ENCODE measurements around the gene SGPL1.

The SGPL1 gene

DNA sequence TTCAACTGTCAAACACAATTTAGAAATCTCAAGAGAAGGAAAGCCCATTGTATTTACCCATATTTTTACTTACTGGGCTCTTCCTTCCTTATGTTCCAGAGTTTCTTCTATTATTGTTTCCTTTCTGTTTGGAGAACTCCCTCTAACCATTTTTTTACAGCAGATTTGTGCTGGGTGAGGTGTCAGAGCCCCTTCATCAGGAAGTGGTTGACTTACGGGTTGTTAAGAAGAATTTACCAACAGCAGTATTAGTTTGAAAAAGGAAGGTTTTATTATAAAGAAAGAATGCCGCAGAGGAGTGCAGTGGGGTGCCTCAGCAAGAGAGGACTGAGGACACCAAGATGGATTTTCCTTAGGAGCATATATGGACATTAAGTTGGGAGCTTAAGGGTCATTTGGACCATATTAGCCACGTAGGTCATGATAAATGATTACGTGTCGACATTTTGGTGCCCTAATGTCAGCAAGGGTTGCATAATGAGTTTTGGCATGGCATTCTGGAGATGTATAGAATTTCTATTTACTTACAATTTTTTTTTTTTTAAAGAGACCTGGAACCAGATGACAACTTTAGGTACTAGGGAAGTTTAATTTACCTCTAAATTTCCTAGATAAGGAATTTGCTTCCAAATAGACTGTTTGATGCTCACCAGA lies 24.2 kb upstream of the SGPL1 start:
- no peak overlapping the region for H3K27ac Mint-ChIP-seq
- no peak overlapping the region for H3K4me3 Mint-ChIP-seq
- H3K27me3 Mint-ChIP-seq = peaks cover 4% of the 10 kb centered on the region
- H3K9me3 Mint-ChIP-seq = no peaks in the 10 kb centered on the region
- H3K36me3 Mint-ChIP-seq (ENCODE audit: low read depth) = no peaks in the 10 kb centered on the region
- H3K4me1 Mint-ChIP-seq (ENCODE audit: low read depth) = peaks cover 20% of the 10 kb centered on the region

DNA sequence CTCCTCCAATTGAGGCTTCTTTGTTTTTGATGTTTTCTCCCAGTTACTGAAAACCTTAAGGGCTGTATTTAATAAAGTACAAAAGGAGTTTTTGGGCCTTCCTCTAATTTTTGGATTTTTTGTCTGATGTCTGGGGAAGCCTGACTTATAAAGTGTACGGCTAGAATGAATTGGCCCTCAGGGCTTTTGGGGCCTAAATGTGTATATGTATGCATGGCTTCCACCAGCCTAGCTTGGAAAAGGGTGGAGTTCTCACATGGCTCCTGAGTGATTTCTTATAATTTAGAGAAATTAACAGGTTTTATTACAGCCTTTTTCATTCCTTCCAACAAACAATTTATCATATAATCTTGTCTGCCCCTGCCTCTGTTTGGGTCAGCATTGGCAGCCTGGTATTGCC lies 20.1 kb upstream of the SGPL1 start:
- H3K36me3 Mint-ChIP-seq (ENCODE audit: low read depth) = no peaks in the 10 kb centered on the region
- no peaks in the 10 kb centered on the region for H3K9me3 Mint-ChIP-seq
- peaks cover 22% of the 10 kb centered on the region for H3K27me3 Mint-ChIP-seq
- H3K27ac Mint-ChIP-seq = no peak overlapping the region
- H3K4me3 Mint-ChIP-seq = no peak overlapping the region
- H3K4me1 Mint-ChIP-seq (ENCODE audit: low read depth) = peaks cover 8% of the 10 kb centered on the region

DNA sequence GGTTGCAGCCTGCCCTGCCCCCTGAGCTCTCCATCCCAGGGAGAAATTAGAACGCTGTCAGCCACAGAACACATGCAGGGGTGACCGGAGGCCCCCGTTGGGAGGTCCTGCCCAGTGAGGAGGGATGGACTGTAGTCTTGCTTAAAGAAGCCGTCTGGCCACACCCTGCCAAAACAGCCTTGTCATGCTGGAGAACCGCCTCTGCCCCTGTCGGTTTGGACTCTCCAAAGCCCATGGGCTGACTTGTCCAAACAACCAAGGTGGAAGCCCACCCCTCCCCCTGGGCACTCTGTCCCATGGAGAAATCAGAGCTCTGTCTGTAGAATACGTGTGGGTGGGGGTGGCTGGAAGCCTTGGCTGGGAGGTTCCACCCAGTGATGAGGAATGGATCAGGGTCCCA lies 17.9 kb upstream of the SGPL1 start:
- peaks cover 25% of the 10 kb centered on the region for H3K27me3 Mint-ChIP-seq
- H3K4me1 Mint-ChIP-seq (ENCODE audit: low read depth) = no peaks in the 10 kb centered on the region
- no peaks in the 10 kb centered on the region for H3K36me3 Mint-ChIP-seq (ENCODE audit: low read depth)
- H3K4me3 Mint-ChIP-seq = no peak overlapping the region
- H3K27ac Mint-ChIP-seq = no peak overlapping the region
- H3K9me3 Mint-ChIP-seq = no peaks in the 10 kb centered on the region

DNA sequence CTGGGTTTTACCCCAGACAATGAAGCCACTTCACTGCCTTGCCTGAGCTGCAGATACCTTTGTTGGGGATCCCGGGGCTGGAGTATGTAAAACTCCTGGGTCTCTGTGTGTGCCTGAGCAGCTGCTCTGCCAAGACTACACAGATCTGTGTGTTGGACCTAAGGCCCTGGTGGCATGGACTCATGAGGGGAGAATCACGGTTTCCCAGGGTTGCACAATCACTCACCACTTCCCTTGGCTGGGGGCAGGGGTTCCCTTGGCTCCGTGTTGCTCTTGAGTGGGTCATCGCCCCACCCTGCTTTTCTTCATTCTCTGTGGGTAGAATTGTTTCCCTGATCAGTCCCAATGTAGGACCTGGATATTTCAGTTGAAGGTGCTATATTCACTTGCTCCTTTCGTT lies 16.6 kb upstream of the SGPL1 start:
- H3K27me3 Mint-ChIP-seq = peaks cover 25% of the 10 kb centered on the region
- H3K9me3 Mint-ChIP-seq = no peaks in the 10 kb centered on the region
- H3K4me3 Mint-ChIP-seq = no peak overlapping the region
- H3K27ac Mint-ChIP-seq = no peak overlapping the region
- H3K36me3 Mint-ChIP-seq (ENCODE audit: low read depth) = no peaks in the 10 kb centered on the region
- no peaks in the 10 kb centered on the region for H3K4me1 Mint-ChIP-seq (ENCODE audit: low read depth)

DNA sequence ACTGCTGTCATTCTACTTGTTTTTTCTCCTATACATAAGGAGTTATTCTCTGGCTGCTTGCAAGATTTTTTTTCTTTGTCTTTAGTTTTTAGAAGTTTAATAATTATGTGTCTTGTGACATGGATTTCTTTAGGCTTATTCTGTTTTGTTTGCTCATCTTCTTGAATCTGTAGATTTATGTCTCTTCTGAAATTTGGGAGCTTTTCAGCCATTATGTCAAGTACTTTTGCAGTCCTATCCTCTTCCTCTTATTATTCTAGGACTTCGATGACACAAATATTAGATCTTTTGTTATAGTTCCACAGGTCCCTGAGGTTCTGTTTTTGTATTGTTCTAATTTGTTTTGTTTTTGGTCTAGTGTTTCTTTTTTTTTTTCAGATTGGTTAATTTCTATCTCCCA lies 13.9 kb upstream of the SGPL1 start:
- H3K27ac Mint-ChIP-seq = no peak overlapping the region
- no peaks in the 10 kb centered on the region for H3K9me3 Mint-ChIP-seq
- H3K36me3 Mint-ChIP-seq (ENCODE audit: low read depth) = no peaks in the 10 kb centered on the region
- H3K27me3 Mint-ChIP-seq = peaks cover 21% of the 10 kb centered on the region
- H3K4me3 Mint-ChIP-seq = no peak overlapping the region
- H3K4me1 Mint-ChIP-seq (ENCODE audit: low read depth) = no peaks in the 10 kb centered on the region

DNA sequence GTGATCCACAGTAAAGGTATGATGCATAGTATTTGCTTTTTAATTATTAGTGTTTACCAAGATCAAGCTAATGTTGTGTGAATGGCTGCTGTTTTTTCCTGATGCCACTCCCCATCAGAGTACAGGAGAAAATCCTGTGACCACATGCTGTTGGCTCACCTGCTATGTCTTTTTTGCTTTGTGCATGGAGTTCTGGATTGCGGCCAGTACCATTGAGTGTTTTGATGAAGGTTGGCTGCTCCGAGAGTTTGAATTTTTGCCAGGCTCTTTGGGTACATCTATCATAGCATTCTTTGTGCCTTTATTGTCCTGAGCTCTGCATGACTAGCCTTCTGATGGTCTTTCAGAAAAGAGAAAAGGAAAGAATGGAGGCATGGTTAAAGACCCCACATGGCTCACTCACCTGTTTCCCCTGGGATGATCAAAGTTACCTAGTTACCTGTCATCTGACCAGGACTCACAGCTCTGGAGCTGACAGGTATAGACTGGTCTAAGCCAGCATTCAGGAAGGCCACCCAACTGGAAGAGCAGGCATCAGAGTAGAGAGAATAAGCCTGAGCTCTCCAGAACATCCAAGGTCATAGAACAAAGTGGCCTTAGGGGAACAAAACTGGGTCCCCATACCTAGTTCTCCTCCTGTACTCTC lies 11.8 kb upstream of the SGPL1 start:
- H3K4me3 Mint-ChIP-seq = no peak overlapping the region
- H3K4me1 Mint-ChIP-seq (ENCODE audit: low read depth) = no peaks in the 10 kb centered on the region

DNA sequence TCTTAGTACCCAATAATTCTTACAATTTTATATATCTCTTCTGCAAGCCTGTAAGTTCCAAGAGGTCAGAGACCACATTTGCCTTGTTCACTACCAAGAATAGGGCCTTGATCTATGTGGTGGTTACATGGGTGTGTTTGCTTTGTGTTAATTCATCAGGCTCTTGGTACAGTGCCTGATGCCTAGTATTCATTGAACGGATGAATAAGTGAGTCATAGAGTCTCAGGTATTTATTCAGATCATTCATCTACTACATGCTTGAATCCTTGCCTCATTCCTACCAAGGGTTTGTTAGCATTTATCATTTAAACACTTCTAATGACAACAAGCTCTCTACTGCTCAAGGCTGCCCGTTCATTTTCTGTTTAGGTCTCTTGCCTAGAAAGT lies 11.3 kb upstream of the SGPL1 start:
- Mint-ChIP-seq H3K4me3 (no peak overlapping the region), H3K27ac (no peak overlapping the region)

More for the DNA sequence above, 11.8 kb upstream of the SGPL1 start:
- H3K36me3 Mint-ChIP-seq (ENCODE audit: low read depth) = no peaks in the 10 kb centered on the region
- H3K27me3 Mint-ChIP-seq = peaks cover 17% of the 10 kb centered on the region
- H3K9me3 Mint-ChIP-seq = no peaks in the 10 kb centered on the region
- no peak overlapping the region for H3K27ac Mint-ChIP-seq

DNA sequence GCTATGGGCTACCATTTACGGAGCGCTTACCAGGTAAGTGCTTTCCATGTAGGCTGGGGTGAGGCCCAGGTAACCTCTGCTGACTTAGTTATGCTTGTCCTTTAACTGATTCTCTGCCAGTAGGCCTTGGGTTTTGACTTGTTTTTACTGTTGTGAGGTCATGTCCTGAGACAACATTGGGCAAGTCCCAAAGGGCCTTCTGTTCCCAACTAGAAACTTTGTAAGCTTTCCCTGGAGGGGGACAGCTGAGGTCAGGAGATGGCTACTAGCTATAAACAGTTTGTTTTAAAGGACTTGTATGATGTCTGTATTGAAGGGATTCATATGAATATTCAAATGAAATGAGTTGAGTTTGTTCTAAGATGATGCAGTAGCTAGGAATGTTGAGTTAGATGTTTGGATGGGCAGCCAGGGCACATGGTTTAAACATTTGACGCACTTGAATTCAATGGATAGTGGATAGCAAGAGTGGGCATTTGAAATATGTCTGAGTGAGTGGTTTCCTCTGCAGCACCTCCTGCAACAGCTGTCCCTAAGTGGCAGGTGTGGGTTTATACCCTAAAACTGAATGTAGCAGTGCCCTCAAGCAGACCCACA lies 10.0 kb upstream of the SGPL1 start:
- Mint-ChIP-seq H3K9me3 (no peaks in the 10 kb centered on the region), H3K27ac (no peak overlapping the region), H3K4me3 (no peak overlapping the region), H3K4me1 (ENCODE audit: low read depth) (no peaks in the 10 kb centered on the region), H3K36me3 (ENCODE audit: low read depth) (no peaks in the 10 kb centered on the region), H3K27me3 (peaks cover 10% of the 10 kb centered on the region)

More for the DNA sequence above, 11.3 kb upstream of the SGPL1 start:
- no peaks in the 10 kb centered on the region for H3K4me1 Mint-ChIP-seq (ENCODE audit: low read depth)
- peaks cover 13% of the 10 kb centered on the region for H3K27me3 Mint-ChIP-seq
- no peaks in the 10 kb centered on the region for H3K9me3 Mint-ChIP-seq
- no peaks in the 10 kb centered on the region for H3K36me3 Mint-ChIP-seq (ENCODE audit: low read depth)

DNA sequence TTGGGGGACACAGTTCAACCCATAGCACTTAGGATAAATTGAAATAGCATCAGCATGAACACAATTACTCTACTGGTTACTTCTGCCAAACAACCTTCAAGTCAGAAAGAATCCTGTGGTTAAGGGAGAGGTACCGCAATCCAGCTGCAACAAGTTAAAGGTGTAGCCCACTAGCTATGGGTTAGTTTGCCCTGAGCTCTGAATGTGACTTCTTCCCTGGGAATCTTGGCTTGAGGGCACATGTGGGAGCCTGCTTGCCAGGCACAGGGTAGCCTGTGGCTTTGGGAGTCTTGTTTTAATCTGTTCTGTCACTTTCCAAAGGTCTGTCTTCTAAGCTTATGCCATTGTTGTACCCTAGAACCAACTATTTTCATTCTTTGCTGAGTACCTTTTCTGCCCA lies 8.9 kb upstream of the SGPL1 start:
- Mint-ChIP-seq H3K36me3 (ENCODE audit: low read depth) (no peaks in the 10 kb centered on the region), H3K9me3 (no peaks in the 10 kb centered on the region), H3K4me3 (no peak overlapping the region), H3K27ac (no peak overlapping the region), H3K27me3 (peaks cover 10% of the 10 kb centered on the region), H3K4me1 (ENCODE audit: low read depth) (no peaks in the 10 kb centered on the region)

DNA sequence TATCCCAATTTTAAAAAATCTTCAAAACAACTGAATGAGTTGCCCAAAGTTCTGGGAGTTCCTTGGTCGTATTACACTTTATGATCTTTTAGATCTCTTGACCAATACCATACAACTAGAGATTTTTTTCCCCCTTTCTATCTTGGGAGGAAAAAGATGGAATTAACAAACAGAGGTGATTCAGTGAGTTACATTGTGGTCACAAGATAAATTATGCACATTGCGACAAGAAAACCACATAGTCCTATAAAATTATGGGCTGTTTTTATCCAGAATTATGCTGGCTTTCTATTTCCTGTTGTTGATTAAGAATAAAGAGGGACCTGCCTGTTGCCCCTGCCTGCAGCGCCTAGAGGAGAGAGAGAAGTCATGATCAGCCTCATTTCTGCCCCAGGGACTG lies 8.2 kb upstream of the SGPL1 start:
- no peaks in the 10 kb centered on the region for H3K36me3 Mint-ChIP-seq (ENCODE audit: low read depth)
- no peaks in the 10 kb centered on the region for H3K4me1 Mint-ChIP-seq (ENCODE audit: low read depth)
- H3K27me3 Mint-ChIP-seq = peaks cover 6% of the 10 kb centered on the region
- no peaks in the 10 kb centered on the region for H3K9me3 Mint-ChIP-seq
- no peak overlapping the region for H3K27ac Mint-ChIP-seq
- H3K4me3 Mint-ChIP-seq = no peak overlapping the region

DNA sequence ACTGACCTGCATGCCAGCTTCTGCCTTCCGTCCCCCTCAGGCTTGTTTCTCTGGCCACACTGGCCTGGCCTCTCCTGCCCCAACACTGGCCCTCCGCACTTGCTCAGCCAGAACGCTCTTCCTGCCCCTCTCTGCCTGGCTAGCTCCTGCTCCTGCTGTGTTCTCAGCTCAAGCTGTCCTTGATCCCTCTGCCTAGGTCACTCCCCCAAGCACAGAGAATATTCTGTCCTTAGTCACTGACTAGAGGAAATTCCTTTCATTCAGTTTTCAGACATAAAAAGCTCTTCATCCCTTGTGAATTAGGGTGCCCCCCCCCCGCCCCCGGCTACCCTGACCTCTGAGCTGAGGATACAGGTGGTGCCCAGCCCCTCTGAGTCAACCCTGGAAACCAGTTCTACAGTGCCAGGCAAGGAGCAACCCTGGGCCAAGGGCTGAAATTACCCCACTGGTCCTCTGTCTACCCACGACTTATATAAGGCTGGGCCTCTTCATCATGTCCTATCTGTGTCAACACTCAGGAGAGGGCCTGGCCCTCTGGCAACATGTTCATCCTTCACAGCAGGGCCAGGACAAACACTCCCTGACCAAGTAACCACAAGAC lies 6.6 kb upstream of the SGPL1 start:
- peaks cover 4% of the 10 kb centered on the region for H3K27me3 Mint-ChIP-seq
- H3K36me3 Mint-ChIP-seq (ENCODE audit: low read depth) = no peaks in the 10 kb centered on the region
- no peak overlapping the region for H3K27ac Mint-ChIP-seq
- H3K9me3 Mint-ChIP-seq = no peaks in the 10 kb centered on the region
- no peak overlapping the region for H3K4me3 Mint-ChIP-seq
- peaks cover 1% of the 10 kb centered on the region for H3K4me1 Mint-ChIP-seq (ENCODE audit: low read depth)

DNA sequence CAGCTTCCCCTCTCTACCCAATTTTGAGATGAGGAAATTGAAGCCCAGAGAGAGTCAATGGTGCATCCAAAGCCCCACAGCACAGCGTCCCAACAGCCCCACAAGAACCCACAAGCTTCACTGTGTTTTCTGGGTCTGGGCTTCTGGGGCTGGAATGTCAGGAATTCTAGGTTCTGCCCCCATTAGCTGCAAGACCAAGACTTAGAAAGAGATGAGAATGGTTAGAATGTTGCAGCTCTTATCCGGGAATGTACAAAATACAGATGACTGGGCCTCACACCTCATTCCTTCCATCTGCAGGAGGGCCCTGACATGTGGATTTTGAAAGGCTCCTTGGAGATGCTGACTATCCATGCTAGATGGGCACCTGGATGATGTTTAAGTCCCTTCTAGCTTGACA lies 6.0 kb upstream of the SGPL1 start:
- Mint-ChIP-seq H3K36me3 (ENCODE audit: low read depth) (no peaks in the 10 kb centered on the region), H3K4me1 (ENCODE audit: low read depth) (peaks cover 5% of the 10 kb centered on the region), H3K9me3 (no peaks in the 10 kb centered on the region), H3K27ac (no peak overlapping the region), H3K27me3 (peaks cover 4% of the 10 kb centered on the region), H3K4me3 (no peak overlapping the region)

DNA sequence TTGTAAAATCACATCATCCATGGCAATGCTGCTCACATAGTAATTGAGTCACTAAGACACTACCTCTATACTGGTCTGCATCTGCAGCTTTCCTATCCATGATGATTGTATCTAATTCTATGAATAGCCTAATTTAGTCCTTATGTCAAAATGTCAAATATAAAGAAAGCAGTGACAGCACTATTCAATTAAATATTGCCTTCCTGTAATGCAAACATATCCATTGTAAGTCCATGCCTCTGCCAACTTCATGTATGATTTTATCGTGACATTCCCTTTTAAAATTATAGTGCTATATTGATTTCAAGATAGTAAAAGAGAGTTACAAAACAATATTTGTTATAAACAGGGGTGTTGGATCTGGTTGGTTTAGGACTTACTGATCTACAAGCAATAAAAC lies 4.8 kb upstream of the SGPL1 start:
- H3K4me1 Mint-ChIP-seq (ENCODE audit: low read depth) = peaks cover 5% of the 10 kb centered on the region

DNA sequence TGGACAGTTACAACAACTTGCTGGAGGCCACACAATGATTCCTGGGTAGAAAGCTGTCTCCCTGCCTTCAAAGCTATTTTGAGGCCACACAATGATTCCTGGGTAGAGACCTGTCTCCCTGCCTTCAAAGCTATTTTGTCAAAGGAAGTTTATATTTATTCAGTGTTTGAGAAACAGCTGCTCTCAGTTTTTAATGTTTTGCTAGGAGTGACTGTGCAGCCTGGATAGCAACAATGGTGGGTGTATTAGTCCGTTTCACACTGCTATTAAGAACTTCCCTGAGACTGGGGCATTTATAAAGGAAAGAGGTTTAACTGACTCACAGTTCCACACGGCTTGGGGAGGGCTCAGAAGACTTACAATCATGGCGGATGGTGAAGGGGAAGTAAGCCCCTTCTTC lies 3.9 kb upstream of the SGPL1 start:
- Mint-ChIP-seq H3K9me3 (no peaks in the 10 kb centered on the region), H3K27ac (no peak overlapping the region), H3K4me3 (no peak overlapping the region), H3K36me3 (ENCODE audit: low read depth) (peaks cover 5% of the 10 kb centered on the region), H3K27me3 (peaks cover 3% of the 10 kb centered on the region), H3K4me1 (ENCODE audit: low read depth) (peaks cover 10% of the 10 kb centered on the region)

More for the DNA sequence above, 4.8 kb upstream of the SGPL1 start:
- peaks cover 4% of the 10 kb centered on the region for H3K27me3 Mint-ChIP-seq
- H3K9me3 Mint-ChIP-seq = no peaks in the 10 kb centered on the region
- H3K27ac Mint-ChIP-seq = no peak overlapping the region
- H3K36me3 Mint-ChIP-seq (ENCODE audit: low read depth) = no peaks in the 10 kb centered on the region
- no peak overlapping the region for H3K4me3 Mint-ChIP-seq

DNA sequence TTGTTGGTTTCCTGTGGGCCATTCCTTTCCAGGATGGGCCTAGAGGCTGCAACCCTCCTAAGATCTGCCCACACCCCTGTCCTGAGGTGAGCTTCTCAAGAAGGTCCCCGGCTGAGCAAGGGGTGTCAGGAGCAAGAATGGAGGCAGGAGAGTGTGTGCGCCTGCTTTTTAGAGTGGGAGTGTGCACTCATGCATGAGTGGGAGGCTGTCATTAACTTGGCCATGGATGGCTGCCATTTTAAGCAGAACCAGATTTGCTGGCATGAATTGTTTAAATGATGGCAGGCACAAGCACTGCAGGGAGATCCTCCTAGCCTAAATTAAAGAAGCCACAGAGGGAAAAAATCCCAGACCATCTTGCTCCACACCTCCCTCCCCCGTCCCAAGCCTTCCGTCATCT lies 2.9 kb upstream of the SGPL1 start:
- Mint-ChIP-seq H3K9me3 (no peaks in the 10 kb centered on the region), H3K4me1 (ENCODE audit: low read depth) (peaks cover 19% of the 10 kb centered on the region)

More for the DNA sequence above, 2.9 kb upstream of the SGPL1 start:
- H3K27me3 Mint-ChIP-seq = no peaks in the 10 kb centered on the region
- no peak overlapping the region for H3K4me3 Mint-ChIP-seq
- H3K27ac Mint-ChIP-seq = no peak overlapping the region
- H3K36me3 Mint-ChIP-seq (ENCODE audit: low read depth) = peaks cover 11% of the 10 kb centered on the region

Data from stimulated activated naive CD8-positive, alpha-beta T cell treated with anti-CD3 and anti-CD28 coated beads, Interleukin-15, Interleukin-2, amounts not matched to agents 100 ng/mL and 50 ng/mL, for 24 hours (primary cell).